ENCODE results near the gene GNA12. TPM values are rescaled to one million over a fixed set of nuclear protein-coding genes. Genes with fewer than 3 reads are reported as not detected.

GNA12 gene
- total RNA-seq, 1 experiment from 2014 or later: 35.5 TPM

- CTCF ChIA-PET: no interaction called here
- intact Hi-C loops (cut with micrococcal nuclease; ENCODE audit: unreplicated experiment): no loop called here
- no TSS peak for BruUV-seq (replicated peaks)
These were observed 158.0 kb downstream of the GNA12 start for GRCh38 chr7:2686101-2686500.

GRCh38 chr7:2684501-2684900 is 159.6 kb downstream of the GNA12 start:
- no TSS peak for BruUV-seq (replicated peaks)
- CTCF ChIA-PET: no interaction called here
- Histone ChIP-seq H3K4me1 (ENCODE audit: insufficient read depth, low read length, poor library complexity, severe bottlenecking) (no peaks in the 10 kb centered on the region), H3K9me3 (ENCODE audit: low read depth, low read length, poor library complexity, severe bottlenecking) (no peaks in the 10 kb centered on the region), H3K27me3 (replicated peaks; ENCODE audit: insufficient read depth, low read depth, low read length, poor library complexity) (peaks cover 38% of the 10 kb centered on the region), H3K27ac (ENCODE audit: low read depth, low read length, poor library complexity, severe bottlenecking) (no peak overlapping the region), H3K36me3 (ENCODE audit: insufficient read depth, low read length, poor library complexity, severe bottlenecking) (no peaks in the 10 kb centered on the region), H3K4me3 (ENCODE audit: low read depth, low read length, poor library complexity, severe bottlenecking) (no peak overlapping the region)
- POLR2A ChIA-PET (ENCODE audit: low non-redundant PET): no interaction called here
- TF ChIP-seq, protein P1, sequence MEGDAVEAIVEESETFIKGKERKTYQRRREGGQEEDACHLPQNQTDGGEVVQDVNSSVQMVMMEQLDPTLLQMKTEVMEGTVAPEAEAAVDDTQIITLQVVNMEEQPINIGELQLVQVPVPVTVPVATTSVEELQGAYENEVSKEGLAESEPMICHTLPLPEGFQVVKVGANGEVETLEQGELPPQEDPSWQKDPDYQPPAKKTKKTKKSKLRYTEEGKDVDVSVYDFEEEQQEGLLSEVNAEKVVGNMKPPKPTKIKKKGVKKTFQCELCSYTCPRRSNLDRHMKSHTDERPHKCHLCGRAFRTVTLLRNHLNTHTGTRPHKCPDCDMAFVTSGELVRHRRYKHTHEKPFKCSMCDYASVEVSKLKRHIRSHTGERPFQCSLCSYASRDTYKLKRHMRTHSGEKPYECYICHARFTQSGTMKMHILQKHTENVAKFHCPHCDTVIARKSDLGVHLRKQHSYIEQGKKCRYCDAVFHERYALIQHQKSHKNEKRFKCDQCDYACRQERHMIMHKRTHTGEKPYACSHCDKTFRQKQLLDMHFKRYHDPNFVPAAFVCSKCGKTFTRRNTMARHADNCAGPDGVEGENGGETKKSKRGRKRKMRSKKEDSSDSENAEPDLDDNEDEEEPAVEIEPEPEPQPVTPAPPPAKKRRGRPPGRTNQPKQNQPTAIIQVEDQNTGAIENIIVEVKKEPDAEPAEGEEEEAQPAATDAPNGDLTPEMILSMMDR (conservative IDR thresholded peaks at IDR 0.05; ENCODE audit: low read depth, low read length): no peak
- no peak for TF ChIP-seq EZH2 (IDR thresholded peaks at IDR 0.05; ENCODE audit: borderline replicate concordance, low read depth, low read length, poor library complexity, severe bottlenecking)
- intact Hi-C loops (cut with micrococcal nuclease; ENCODE audit: unreplicated experiment): no loop called here
- no peak for DNase-seq (ENCODE audit: low spot score)

More at GRCh38 chr7:2686101-2686500, 158.0 kb downstream of the GNA12 start:
- H3K36me3 ChIP-seq (ENCODE audit: insufficient read depth, low read length, poor library complexity, severe bottlenecking): no peaks in the 10 kb centered on the region
- no peaks in the 10 kb centered on the region for H3K4me1 ChIP-seq (ENCODE audit: insufficient read depth, low read length, poor library complexity, severe bottlenecking)
- H3K9me3 ChIP-seq (ENCODE audit: low read depth, low read length, poor library complexity, severe bottlenecking): no peaks in the 10 kb centered on the region
- no peak overlapping the region for H3K27ac ChIP-seq (ENCODE audit: low read depth, low read length, poor library complexity, severe bottlenecking)
- peaks cover 50% of the 10 kb centered on the region for H3K27me3 ChIP-seq (replicated peaks; ENCODE audit: insufficient read depth, low read depth, low read length, poor library complexity)
- POLR2A ChIA-PET (ENCODE audit: low non-redundant PET): no interaction called here
- no peak for DNase-seq (ENCODE audit: low spot score)
- H3K4me3 ChIP-seq (ENCODE audit: low read depth, low read length, poor library complexity, severe bottlenecking): no peak overlapping the region
- TF ChIP-seq, protein P1 (conservative IDR thresholded peaks at IDR 0.05; ENCODE audit: low read depth, low read length): no peak
- no peak for TF ChIP-seq EZH2 (IDR thresholded peaks at IDR 0.05; ENCODE audit: borderline replicate concordance, low read depth, low read length, poor library complexity, severe bottlenecking)

DNA sequence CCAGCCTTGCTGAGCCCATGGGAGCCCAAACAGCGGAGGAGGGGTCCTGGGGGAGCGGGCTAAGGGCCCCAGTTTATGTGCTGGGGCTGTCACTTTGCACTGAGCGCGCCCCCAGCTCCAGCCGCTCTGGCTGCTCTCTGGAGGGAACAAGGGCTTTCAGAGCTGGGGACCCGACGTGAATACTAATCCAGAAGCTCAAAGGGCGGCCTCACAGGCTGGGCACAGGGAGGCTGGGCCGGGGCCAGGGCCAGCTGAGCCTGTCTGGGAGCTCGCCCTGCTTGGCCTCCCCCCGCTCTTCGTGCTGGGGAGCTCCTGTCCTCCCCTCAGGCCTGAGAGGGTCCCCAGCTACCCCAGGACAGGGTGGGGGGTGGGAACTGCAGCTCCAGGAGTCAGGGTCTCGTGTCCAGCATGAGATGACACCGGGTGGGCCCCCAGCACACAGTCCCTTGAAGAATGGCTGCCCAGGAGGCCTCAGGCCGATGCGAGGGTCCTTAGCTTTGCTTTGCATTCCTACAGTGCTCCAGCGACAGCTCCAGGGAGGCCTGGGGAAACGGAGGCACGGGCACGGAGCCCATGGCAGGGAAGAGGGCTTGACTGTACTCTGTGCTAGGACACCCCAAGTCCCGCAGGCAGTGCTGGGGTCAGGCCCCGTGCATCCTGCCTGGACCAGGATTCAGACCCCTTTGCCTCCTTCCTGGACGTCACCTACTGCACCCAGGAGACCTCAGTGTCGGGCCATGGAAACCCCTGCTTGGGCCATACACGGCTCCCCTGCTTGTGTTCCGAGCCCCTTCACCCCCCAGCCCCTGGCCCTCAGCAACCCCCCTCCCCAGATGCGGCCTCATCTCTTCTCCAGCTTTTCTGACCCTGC is 161.9 kb downstream of the GNA12 start:
- CTCF ChIA-PET: interaction anchor here (1.9 kb wide), 1 partner anchor 11 kb away, joined by 9 read pairs; no protein-coding TSS in a partner anchor
- Histone ChIP-seq H3K4me1 (ENCODE audit: insufficient read depth, low read length, poor library complexity, severe bottlenecking) (no peaks in the 10 kb centered on the region), H3K27ac (ENCODE audit: low read depth, low read length, poor library complexity, severe bottlenecking) (no peak overlapping the region), H3K36me3 (ENCODE audit: insufficient read depth, low read length, poor library complexity, severe bottlenecking) (no peaks in the 10 kb centered on the region), H3K27me3 (replicated peaks; ENCODE audit: insufficient read depth, low read depth, low read length, poor library complexity) (peaks cover 15% of the 10 kb centered on the region), H3K4me3 (ENCODE audit: low read depth, low read length, poor library complexity, severe bottlenecking) (no peak overlapping the region), H3K9me3 (ENCODE audit: low read depth, low read length, poor library complexity, severe bottlenecking) (no peaks in the 10 kb centered on the region)
- TF ChIP-seq EZH2 (IDR thresholded peaks at IDR 0.05; ENCODE audit: borderline replicate concordance, low read depth, low read length, poor library complexity, severe bottlenecking): no peak
- TF ChIP-seq, protein P1 (conservative IDR thresholded peaks at IDR 0.05; ENCODE audit: low read depth, low read length): no peak
- no peak for DNase-seq (ENCODE audit: low spot score)
- POLR2A ChIA-PET (ENCODE audit: low non-redundant PET): no interaction called here
- intact Hi-C loops (cut with micrococcal nuclease; ENCODE audit: unreplicated experiment): loop anchor here (1.0 kb wide), 1 partner anchor 231 kb away; no protein-coding TSS in a partner anchor
- BruUV-seq (replicated peaks): no TSS peak

Measured in A673 (cell line).